Measurements from ENCODE around the gene CBFB.
"Not testable (repeated sequence)": the region's sequence is repeated elsewhere in the genome, so short reads cannot be mapped to it uniquely, and the experiment has no call there.

CBFB gene

DNA sequence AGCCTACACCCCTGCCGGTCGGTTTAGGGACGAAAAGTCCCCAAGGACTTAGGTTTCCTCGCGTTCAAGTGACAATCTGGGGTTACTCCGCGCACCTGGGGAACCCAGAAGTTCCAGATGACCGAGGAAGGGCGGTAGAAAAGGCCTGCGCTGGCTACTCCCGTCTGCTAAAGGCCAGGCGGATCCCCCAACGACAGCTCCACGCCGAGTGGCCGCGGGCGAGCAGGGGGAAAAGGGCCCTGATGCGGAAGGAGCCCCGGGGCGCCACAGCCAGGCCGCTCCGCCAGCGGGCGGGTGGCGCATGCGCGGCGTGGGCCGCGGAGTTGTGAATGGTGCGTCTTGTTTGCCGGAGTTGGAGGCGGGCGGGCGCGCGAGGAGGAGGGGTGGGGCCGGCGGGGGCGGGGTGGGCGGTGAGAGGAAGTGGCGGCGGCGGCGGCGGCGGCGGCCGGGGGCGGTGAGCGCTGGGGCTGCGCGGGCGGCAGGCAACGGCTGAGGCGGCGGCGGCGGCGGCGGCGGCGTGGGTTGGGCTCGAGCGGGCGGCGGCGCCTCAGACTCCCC is at the start of gene CBFB:
CBFB (plus strand) TSS at position 454 of the 558 bp plus-strand sequence. CDS start 259 bp downstream, outside the sequence.
- peak; percentile 92 for DNase-seq

DNA sequence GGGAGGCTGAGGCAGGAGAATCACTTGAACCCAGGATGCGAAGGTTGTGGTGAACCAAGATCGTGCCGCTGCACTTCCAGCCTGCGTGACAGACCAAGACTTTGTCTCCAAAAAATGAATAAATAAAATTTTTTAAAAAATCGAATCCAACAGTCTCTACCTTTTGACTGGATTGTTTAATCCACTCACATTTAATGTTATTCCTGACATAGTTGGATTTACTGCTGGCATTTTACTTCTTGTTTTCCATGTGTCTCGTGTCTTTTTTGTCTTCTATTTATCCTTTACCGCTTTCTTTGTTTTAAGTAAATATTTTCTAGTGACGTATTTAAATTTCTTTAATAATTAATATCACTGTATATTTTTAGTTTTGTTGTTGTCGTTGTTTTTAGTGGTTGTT is 45.9 kb upstream of the CBFB start:
- no peak for DNase-seq

- DNase-seq = no peak
Measured at GRCh38 chr16:66984892-66985311, 44.0 kb upstream of the CBFB start.

DNA sequence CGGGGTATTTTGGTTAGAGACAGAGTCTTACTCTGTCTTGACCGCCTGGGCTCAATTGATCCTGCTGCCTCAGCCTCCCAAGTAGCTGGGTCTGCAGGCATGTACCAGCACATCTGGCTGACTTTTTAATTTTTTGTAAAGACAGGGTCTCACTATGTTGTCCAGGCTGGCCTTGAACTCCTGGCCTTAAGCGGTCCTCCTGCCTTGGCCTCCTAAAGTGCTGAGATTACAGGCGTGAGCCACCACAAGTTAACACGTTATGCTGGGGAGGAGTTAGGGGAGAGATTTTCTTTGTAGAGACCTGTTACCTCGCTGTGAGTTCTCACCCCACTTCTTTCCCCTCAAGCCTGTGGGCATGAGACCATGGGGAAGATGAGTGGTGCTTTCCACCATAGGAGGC is 42.4 kb upstream of the CBFB start:
- no peak for DNase-seq

GRCh38 chr16:66988197-66988788 is 40.7 kb upstream of the CBFB start, which contains the start of gene CES4A:
Gene CES4A (plus strand): TSS chr16:66988589. CDS start chr16:66988773, 184 bp downstream.
- DNase-seq = no peak

DNA sequence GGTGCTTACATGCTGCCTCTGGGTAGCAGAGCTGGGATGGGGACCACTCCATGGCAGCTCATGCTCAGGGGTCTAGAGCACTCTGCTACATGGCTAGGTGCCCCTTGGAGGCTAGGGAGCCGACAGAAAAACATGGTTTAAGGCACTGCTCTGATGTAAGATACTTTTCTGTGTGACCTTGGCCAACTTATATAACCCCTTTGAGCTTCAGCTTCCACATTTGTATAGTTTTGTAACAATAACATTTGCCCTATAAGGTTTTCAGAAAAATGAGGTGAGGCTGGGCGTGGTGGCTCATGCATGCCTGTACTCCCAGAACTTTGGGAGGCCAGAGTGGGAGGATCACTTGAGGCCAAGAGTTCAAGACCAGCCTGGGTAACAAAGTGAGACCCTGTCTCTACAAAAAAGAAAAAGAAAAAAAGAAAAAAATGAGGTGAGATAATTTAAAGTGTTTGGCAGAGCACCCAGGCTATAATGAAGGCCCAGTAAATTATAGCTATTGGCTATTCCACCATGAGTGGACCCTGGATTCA is 37.3 kb upstream of the CBFB start:
- DNase-seq = no peak

- not testable (repeated sequence) for DNase-seq
Measured at GRCh38 chr16:66993558-66993957, 35.4 kb upstream of the CBFB start.

- DNase-seq = no peak
Measured at GRCh38 chr16:66996324-66996982, 32.5 kb upstream of the CBFB start.

DNA sequence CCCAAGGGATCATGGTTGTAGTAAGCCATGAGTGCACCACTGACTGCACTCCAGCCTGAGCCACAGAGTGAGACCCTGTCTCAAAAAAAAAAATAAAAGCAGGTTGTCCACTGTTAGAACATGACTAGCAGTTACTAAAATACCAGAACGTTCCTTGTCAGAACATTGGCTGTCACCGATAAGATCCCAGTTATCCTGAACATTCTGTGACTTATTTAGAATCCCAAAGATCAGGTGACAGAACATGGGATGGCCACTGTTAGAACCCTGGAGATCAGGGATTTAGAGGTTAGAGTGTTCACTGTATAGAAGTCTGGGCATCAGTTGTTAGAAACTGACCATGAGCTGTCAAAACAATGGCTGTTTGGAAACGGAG is 32.0 kb upstream of the CBFB start:
- DNase-seq = no peak

- DNase-seq = peak; percentile 52
Measured at GRCh38 chr16:67000384-67001351, 28.3 kb upstream of the CBFB start.

DNA sequence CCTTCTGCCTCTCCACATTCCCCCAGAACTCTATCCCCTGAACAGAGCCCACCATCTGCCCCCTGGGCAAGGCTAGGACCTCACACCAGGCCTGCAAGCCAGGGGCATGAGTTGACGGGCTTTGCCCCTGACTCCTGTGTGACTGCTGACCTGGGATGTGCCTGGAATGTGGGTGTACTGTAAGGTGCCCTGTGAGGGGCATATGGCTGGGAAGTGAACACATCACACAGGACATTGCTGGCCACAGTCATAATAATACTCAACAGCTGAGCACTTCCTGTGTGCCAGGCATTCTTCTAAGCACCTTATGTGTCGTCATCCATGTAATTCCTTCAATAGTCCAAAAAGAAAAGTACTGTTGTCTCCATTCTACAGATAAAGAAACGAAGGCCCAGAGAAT is 27.2 kb upstream of the CBFB start:
- no peak for DNase-seq

DNA sequence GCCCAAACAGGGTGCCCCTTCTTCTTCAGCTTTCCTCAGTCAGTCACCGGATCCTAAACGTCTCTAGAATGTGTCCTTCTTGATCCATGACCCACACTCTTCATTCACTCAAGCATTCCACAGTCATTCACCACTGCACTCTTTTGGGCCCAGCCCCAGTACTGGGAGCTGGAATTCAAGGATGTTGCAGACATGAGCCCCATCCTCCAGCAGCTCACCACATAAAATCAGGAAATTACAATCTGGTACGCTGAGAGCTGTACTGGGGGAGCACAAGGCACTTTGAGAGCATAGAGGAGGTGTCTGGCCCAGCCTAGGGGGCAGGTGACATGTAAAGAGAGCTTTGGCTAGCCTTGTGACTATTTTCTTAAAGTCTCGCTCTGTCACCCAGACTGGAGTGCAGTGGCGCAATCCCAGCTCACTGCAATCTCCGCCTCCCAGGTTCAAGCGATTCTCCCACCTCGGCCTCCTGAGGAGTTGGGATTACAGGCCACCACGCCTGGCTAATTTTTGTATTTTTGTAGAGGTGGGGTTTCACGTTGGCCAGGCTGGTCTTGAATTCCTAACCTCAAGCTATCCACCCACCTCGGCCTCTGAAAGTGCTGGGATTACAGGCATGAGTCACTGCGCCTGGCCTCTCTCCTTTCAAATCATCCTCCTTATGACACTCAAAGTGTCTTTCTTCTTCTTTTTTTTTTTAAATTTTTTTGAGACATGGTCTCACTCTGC is 21.9 kb upstream of the CBFB start:
- no peak for DNase-seq

DNA sequence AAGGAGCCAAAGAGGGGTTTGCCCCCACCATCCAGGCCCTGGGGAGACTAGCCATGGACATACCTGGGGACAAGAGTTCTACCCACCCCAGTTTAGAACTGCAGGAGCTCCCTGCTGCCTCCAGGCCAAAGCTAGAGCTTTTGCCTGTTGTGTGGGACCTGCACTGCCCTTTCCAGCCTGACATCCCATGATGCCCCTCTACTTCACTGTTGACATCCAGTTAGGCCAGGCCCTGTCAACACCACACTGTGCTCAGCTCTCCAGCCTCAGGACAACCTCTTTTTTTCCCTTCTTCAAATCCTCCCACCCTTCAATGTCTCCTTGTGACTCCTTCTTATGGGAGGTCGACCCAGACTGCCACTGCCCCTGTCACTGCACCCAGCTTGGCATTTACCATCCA is 19.8 kb upstream of the CBFB start:
- no peak for DNase-seq

- no peak for DNase-seq
Measured at GRCh38 chr16:67011274-67011673, 17.7 kb upstream of the CBFB start.

DNA sequence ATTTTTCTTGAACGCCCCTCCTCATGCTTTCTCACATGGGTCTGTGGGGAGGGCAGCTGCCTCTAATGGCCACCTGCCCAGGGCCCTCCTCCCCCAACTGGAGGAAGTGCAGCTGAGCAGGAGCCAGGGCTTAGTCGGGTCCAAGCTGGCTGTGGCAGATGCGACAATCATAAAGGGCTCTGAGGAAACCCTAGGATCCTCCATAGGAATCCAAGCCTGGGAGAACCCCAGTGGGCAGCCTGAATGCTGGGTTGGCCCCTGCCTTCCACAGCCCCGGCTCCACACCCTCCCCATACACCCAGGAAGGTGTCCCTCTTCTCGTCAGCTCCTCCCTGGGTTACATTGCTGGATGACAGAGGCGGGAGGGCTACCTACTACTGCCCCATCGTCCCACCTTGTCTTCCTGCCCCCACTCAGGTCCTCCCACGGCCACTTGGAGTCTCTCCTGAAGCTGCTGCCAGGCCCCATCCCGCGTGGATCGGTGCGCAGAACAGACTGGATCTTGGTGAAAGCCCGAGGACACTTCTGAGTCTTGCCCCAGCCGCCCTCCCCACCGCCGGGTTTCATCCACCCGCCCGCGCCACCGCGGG is 15.6 kb upstream of the CBFB start:
- no peak for DNase-seq

DNA sequence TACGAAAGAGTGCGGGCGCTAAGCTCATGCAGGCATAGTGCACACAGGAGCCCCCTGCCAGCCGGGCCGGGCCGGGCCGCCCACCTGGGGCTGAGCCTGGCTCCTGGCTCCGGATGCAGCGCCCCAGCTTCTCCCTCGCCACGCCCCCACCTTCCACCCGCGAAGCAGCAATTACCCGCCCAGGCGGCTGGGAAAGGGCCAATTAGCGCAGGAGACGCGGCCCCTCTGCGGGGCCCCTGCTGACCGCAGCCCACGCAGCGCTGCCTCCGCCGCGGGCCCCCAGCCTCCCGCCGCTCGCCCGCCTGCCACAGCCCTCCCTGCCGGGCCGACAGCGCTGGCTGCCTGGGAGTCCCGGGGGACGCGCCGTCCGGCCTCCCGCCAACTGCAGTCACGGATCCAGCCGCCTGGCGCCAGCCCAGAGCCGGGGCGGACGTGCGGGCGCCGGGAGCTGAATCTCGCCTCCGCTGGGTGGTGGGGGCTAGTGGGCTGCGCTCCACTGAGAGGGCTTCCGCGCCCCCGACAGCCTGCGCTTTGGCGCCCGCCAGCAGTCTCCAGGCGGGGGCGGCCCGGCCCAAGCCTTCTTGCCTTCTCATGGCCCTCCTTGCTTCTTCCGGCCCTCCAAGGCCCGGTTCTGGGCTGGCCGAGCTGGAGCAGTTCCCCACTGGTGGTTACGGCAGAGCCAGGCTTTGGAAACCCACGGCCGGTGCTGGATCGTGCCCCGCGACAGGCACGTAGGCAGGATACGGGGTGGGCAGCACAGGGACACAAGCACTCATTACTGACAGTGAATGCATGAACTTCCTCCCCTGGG is 14.9 kb upstream of the CBFB start:
- peak; percentile 62 for DNase-seq

GRCh38 chr16:67014634-67015312 is 14.2 kb upstream of the CBFB start:
- no peak for DNase-seq

GRCh38 chr16:67015313-67015731 is 13.6 kb upstream of the CBFB start:
- DNase-seq = no peak

- no peak for DNase-seq
Measured at GRCh38 chr16:67016143-67016542, 12.8 kb upstream of the CBFB start.

GRCh38 chr16:67016681-67017420 is 12.1 kb upstream of the CBFB start:
- no peak for DNase-seq

Data from activated CD4-positive, alpha-beta T cell treated with anti-CD3 and anti-CD28 coated beads, Interleukin-2, amount 50 U/mL, for 1 hour (primary cell).